Cardiac fibroblast (primary cell): ENCODE measurements around the gene CCDC63.

Source experiments
- DNase-seq, 2 donors: peaks; one replicate each; pipeline versions ENCODE4 v3.0.0 to v3.0.0-alpha.2; 2010; ENCODE audit warnings: low read depth in 2 of 2
- H3K4me3 ChIP-seq, 2 donors: replicated peaks in 1 of 2; 1 replicate in 1 of 2; 2 replicates in 1 of 2; pipeline ENCODE4 v1.5.1; 2011; ENCODE audit warnings: low read depth in 2 of 2, low read length in 2 of 2, mild to moderate bottlenecking in 2 of 2, moderate library complexity in 1 of 2
- CTCF ChIP-seq: IDR thresholded peaks from one replicate; pipeline ENCODE4 v1.5.1; 2011; ENCODE audit warnings: low read depth, mild to moderate bottlenecking, low read length, inconsistent platforms

Gene CCDC63

GRCh38 chr12:110921262-110921661 is 74.5 kb downstream of the CCDC63 start:
- H3K4me3 ChIP-seq: no peak overlapping the region
- peak; percentile 50 to 79 for DNase-seq
- no peak for TF ChIP-seq CTCF

- DNase-seq: no peak
- no peak overlapping the region for H3K4me3 ChIP-seq
- no peak for TF ChIP-seq CTCF
These were observed 75.9 kb downstream of the CCDC63 start for GRCh38 chr12:110922652-110923051.

DNA sequence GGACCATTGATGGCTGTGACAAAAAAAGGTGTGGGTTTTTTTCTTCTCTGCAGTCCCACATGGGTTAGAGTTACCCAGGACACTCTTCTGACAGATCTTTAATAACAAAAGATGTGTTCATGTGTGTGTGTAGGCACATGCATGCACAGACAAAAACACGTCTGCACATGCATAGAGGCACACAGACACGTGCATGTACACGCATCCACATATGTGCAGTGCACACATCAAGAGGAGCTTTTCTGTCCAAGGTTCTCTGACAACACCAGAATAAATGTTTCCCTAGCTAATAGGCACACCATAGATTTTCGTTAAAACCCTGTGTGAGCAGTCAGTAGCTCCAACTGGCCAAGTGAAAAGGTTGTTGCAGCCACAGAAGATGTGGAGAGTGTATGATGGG is 76.4 kb downstream of the CCDC63 start:
- TF ChIP-seq CTCF: no peak
- DNase-seq: no peak
- H3K4me3 ChIP-seq: no peak overlapping the region

DNA sequence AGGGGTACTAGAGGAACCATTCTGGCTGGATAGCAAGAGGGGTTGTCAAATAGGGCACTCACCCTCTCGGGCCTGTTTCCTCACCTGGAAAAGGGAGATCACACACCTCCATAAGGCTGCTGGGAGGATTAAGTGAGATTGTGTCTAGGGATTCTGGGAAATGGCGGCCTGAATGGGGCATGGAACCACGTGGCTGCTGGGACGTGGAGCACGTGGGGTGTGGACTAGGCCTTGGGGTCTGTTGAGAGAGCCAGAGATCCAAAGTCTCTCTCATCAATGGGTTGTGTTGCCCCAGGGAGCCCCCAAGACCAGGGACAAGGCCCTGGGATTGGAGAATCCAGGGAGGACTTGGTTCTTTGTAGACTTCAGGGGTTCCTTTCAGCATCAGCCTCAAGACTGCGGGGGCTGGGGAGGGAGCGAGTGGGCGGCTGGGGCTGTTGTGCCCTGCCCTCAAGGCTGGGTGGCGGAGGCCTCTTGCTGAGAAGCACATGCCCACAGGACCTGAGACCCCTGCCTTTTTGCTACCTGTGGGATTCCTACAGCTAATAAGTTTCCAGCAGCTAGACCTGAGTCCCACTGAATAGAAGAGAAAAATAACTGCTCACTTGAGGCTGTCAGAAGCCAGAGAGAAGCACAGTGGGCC is 77.0 kb downstream of the CCDC63 start:
- TF ChIP-seq CTCF: no peak
- no peak overlapping the region for H3K4me3 ChIP-seq
- DNase-seq: no peak

- TF ChIP-seq CTCF: no peak
- no peak overlapping the region for H3K4me3 ChIP-seq
- no peak for DNase-seq
These were observed 80.8 kb downstream of the CCDC63 start for GRCh38 chr12:110927546-110927945.

GRCh38 chr12:110928700-110929099 is 81.9 kb downstream of the CCDC63 start:
- TF ChIP-seq CTCF: no peak
- H3K4me3 ChIP-seq: no peak overlapping the region
- no peak for DNase-seq

GRCh38 chr12:110929818-110930217 is 83.0 kb downstream of the CCDC63 start:
- no peak for TF ChIP-seq CTCF
- no peak overlapping the region for H3K4me3 ChIP-seq
- DNase-seq: no peak
